GM23338 (cell line): ENCODE measurements around the gene PORCN. TPM values are rescaled to one million over a fixed set of nuclear protein-coding genes. Genes with fewer than 3 reads are reported as not detected.

Source experiments
- ATAC-seq: fragments of 200-7000 bp; cut with Tn5 transposase; 3 replicates; pipeline ENCODE4 v1.9.1; 2020
- DNase-seq: peaks from one replicate; pipeline ENCODE4 v3.0.0-alpha.2; 2015; ENCODE audit warnings: low spot score
- H2AFZ ChIP-seq: fragments of 200-600 bp; sonication (generic); 2 replicates; pipeline ENCODE4 v1.8.0; 2016; ENCODE audit warnings: antibody characterized with exemption, mild to moderate bottlenecking, moderate library complexity
- H3F3A ChIP-seq: fragments of 200-600 bp; sonication (generic); replicated peaks from 2 replicates; pipeline ENCODE4 v1.8.0; 2017; ENCODE audit warnings: antibody characterized with exemption, mixed run types, low read depth
- H3K27ac ChIP-seq: fragments of 200-600 bp; sonication (generic); 2 replicates; pipeline ENCODE4 v1.6.1; 2016; ENCODE audit warnings: low read depth
- H3K27me3 ChIP-seq: fragments of 200-600 bp; sonication (generic); 2 replicates; pipeline ENCODE4 v1.8.0; 2016; ENCODE audit warnings: mild to moderate bottlenecking, mixed run types, moderate library complexity; ENCODE audit not compliant: insufficient read depth
- H3K36me3 ChIP-seq: fragments of 200-600 bp; sonication (generic); 2 replicates; pipeline ENCODE4 v1.8.0; 2016; ENCODE audit warnings: mild to moderate bottlenecking; ENCODE audit not compliant: insufficient read depth
- H3K4me1 ChIP-seq: fragments of 200-600 bp; sonication (generic); 2 replicates; pipeline ENCODE4 v1.8.0; 2016; ENCODE audit warnings: mild to moderate bottlenecking, moderate library complexity; ENCODE audit not compliant: insufficient read depth
- H3K4me2 ChIP-seq: fragments of 200-600 bp; sonication (generic); 2 replicates; pipeline ENCODE4 v1.7.1; 2017; ENCODE audit warnings: mixed run types
- H3K4me3 ChIP-seq: fragments of 200-600 bp; sonication (generic); 2 replicates; pipeline ENCODE4 v1.6.1; 2016; ENCODE audit warnings: mixed run types
- H3K79me2 ChIP-seq: fragments of 200-600 bp; sonication (generic); replicated peaks from 2 replicates; pipeline ENCODE4 v1.8.0; 2017; ENCODE audit warnings: mild to moderate bottlenecking; ENCODE audit not compliant: insufficient read depth
- H3K9me2 ChIP-seq: fragments of 200-600 bp; sonication (generic); 2 replicates; pipeline ENCODE4 v1.8.0; 2017; ENCODE audit not compliant: insufficient read depth
- H4K20me1 ChIP-seq: fragments of 200-600 bp; sonication (generic); replicated peaks from 2 replicates; pipeline ENCODE4 v1.8.0; 2017; ENCODE audit warnings: mild to moderate bottlenecking; ENCODE audit not compliant: insufficient read depth
- H3K27ac Mint-ChIP-seq: 2 replicates; pipeline ENCODE4 v1.8.0; 2020; ENCODE audit warnings: inconsistent platforms, mild to moderate bottlenecking, moderate library complexity, mixed read lengths
- H3K27me3 Mint-ChIP-seq: 3 replicates; pipeline ENCODE4 v1.8.0; 2022; ENCODE audit warnings: low read depth, mild to moderate bottlenecking, moderate library complexity, mixed read lengths, inconsistent platforms; ENCODE audit not compliant: insufficient read depth, poor library complexity
- H3K36me3 Mint-ChIP-seq: 3 replicates; pipeline ENCODE4 v1.8.0; 2021; ENCODE audit warnings: low read depth, mild to moderate bottlenecking, inconsistent platforms, moderate library complexity, mixed read lengths
- H3K4me1 Mint-ChIP-seq: 3 replicates; pipeline ENCODE4 v1.8.0; 2020; ENCODE audit warnings: mild to moderate bottlenecking, inconsistent platforms, mixed read lengths
- H3K4me3 Mint-ChIP-seq: 3 replicates; pipeline ENCODE4 v1.8.0; 2021; ENCODE audit warnings: moderate library complexity, mild to moderate bottlenecking, inconsistent platforms, mixed read lengths
- H3K9me3 Mint-ChIP-seq: 3 replicates; pipeline ENCODE4 v1.8.0; 2020; ENCODE audit warnings: moderate library complexity, mild to moderate bottlenecking, inconsistent platforms, mixed read lengths
- CREB1 ChIP-seq: fragments of 250-450 bp; sonication (Bioruptor Pico); IDR thresholded peaks from 2 replicates; pipeline ENCODE4 v1.5.0; 2020; ENCODE audit warnings: low read depth, mild to moderate bottlenecking, moderate library complexity
- EZH2 ChIP-seq: fragments of 200-600 bp; sonication (generic); IDR thresholded peaks from one replicate; pipeline ENCODE4 v1.8.0; 2017; ENCODE audit warnings: antibody characterized with exemption, mild to moderate bottlenecking, low read depth; ENCODE audit not compliant: unreplicated experiment
- EZH2phosphoT487 ChIP-seq: fragments of 200-600 bp; sonication (generic); IDR thresholded peaks from one replicate; pipeline ENCODE4 v1.8.1; 2018; ENCODE audit warnings: antibody characterized with exemption; ENCODE audit not compliant: unreplicated experiment
- JUNB ChIP-seq: IDR thresholded peaks from one replicate; pipeline ENCODE4 v1.6.1; 2016; ENCODE audit warnings: antibody characterized with exemption; ENCODE audit not compliant: unreplicated experiment
- NANOG ChIP-seq: IDR thresholded peaks from 2 replicates; pipeline ENCODE4 v1.6.1; 2016; ENCODE audit warnings: antibody characterized with exemption, borderline replicate concordance
- POLR2AphosphoS5 ChIP-seq: IDR thresholded peaks from 2 replicates; pipeline ENCODE4 v1.6.1; 2016; ENCODE audit warnings: antibody characterized with exemption, low read depth
- REST ChIP-seq: IDR thresholded peaks from one replicate; pipeline ENCODE4 v1.6.1; 2018; ENCODE audit warnings: antibody characterized with exemption; ENCODE audit not compliant: unreplicated experiment
- STAT1 ChIP-seq: IDR thresholded peaks from one replicate; pipeline ENCODE4 v1.6.1; 2016; ENCODE audit warnings: antibody characterized with exemption; ENCODE audit not compliant: unreplicated experiment
- ZNF114 ChIP-seq: fragments of 250-450 bp; sonication (Bioruptor Pico); IDR thresholded peaks from 2 replicates; pipeline ENCODE4 v1.5.0; 2020; ENCODE audit warnings: mild to moderate bottlenecking, moderate library complexity
- ZNF331 ChIP-seq: fragments of 250-450 bp; sonication (Bioruptor Pico); IDR thresholded peaks from 2 replicates; pipeline ENCODE4 v1.5.0; 2020; ENCODE audit warnings: low read depth, mild to moderate bottlenecking, moderate library complexity
- polyA plus RNA-seq: library from polyadenylated mRNA; unstranded; fragments of >200 nt; fragmentation: Nextera tagmentation; extraction: Ambion mirVana; gene quantifications from 2 replicates; pipeline ENCODE4 v1.2.1, GENCODE V29; 2016
- total RNA-seq: library from RNA; depleted of rRNA; stranded (reverse); fragments of >200 nt; shearing (Covaris generic); gene quantifications from 2 replicates; pipeline ENCODE4 v1.2.3, GENCODE V29; 2014
- TF ChIP-seq, protein P1 (sequence below): IDR thresholded peaks from 2 replicates; pipeline ENCODE4 v1.6.1; 2016; ENCODE audit warnings: antibody characterized with exemption
- TF ChIP-seq, protein P2 (sequence below): fragments of 250-450 bp; sonication (Bioruptor Pico); IDR thresholded peaks from 2 replicates; pipeline ENCODE4 v1.5.0; 2020; ENCODE audit warnings: mild to moderate bottlenecking, moderate library complexity
- TF ChIP-seq, protein P3 (sequence below), 2 experiments: fragments of 200-600 bp in 1 of 2; sonication (generic) in 1 of 2; conservative IDR thresholded peaks; 2 replicates each; pipeline versions ENCODE4 v1.5.1 to v1.6.1; 2016 to 2017; ENCODE audit warnings: antibody characterized with exemption in 2 of 2, low read depth in 2 of 2, mild to moderate bottlenecking in 2 of 2, moderate library complexity in 1 of 2

PORCN gene
- total and polyA plus RNA-seq, 2 experiments from 2014 or later = 19.4 to 28.5 TPM

GRCh38 chrX:48530736-48531135 is 21.9 kb downstream of the PORCN start:
- Mint-ChIP-seq H3K4me1 (peaks cover 3% of the 10 kb centered on the region; the same call in 1 of the 3 replicates), H3K27ac (no peak overlapping the region), H3K4me3 (no peak overlapping the region), H3K36me3 (peaks cover 32% of the 10 kb centered on the region), H3K27me3 (no peaks in the 10 kb centered on the region), H3K9me3 (no peaks in the 10 kb centered on the region)
- ATAC-seq (no peak), DNase-seq (no peak)
- no peak overlapping the region for H3K4me2 ChIP-seq
- no peak overlapping the region for H3K4me3 ChIP-seq
- no peaks in the 10 kb centered on the region for H3K9me2 ChIP-seq
- no peak for TF ChIP-seq JUNB
- TF ChIP-seq, protein P1, sequence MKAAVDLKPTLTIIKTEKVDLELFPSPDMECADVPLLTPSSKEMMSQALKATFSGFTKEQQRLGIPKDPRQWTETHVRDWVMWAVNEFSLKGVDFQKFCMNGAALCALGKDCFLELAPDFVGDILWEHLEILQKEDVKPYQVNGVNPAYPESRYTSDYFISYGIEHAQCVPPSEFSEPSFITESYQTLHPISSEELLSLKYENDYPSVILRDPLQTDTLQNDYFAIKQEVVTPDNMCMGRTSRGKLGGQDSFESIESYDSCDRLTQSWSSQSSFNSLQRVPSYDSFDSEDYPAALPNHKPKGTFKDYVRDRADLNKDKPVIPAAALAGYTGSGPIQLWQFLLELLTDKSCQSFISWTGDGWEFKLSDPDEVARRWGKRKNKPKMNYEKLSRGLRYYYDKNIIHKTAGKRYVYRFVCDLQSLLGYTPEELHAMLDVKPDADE = no peak
- TF ChIP-seq EZH2phosphoT487 = no peak
- TF ChIP-seq EZH2 = no peak
- no peak for TF ChIP-seq POLR2AphosphoS5
- no peak for TF ChIP-seq NANOG
- TF ChIP-seq REST = no peak
- TF ChIP-seq, protein P2, sequence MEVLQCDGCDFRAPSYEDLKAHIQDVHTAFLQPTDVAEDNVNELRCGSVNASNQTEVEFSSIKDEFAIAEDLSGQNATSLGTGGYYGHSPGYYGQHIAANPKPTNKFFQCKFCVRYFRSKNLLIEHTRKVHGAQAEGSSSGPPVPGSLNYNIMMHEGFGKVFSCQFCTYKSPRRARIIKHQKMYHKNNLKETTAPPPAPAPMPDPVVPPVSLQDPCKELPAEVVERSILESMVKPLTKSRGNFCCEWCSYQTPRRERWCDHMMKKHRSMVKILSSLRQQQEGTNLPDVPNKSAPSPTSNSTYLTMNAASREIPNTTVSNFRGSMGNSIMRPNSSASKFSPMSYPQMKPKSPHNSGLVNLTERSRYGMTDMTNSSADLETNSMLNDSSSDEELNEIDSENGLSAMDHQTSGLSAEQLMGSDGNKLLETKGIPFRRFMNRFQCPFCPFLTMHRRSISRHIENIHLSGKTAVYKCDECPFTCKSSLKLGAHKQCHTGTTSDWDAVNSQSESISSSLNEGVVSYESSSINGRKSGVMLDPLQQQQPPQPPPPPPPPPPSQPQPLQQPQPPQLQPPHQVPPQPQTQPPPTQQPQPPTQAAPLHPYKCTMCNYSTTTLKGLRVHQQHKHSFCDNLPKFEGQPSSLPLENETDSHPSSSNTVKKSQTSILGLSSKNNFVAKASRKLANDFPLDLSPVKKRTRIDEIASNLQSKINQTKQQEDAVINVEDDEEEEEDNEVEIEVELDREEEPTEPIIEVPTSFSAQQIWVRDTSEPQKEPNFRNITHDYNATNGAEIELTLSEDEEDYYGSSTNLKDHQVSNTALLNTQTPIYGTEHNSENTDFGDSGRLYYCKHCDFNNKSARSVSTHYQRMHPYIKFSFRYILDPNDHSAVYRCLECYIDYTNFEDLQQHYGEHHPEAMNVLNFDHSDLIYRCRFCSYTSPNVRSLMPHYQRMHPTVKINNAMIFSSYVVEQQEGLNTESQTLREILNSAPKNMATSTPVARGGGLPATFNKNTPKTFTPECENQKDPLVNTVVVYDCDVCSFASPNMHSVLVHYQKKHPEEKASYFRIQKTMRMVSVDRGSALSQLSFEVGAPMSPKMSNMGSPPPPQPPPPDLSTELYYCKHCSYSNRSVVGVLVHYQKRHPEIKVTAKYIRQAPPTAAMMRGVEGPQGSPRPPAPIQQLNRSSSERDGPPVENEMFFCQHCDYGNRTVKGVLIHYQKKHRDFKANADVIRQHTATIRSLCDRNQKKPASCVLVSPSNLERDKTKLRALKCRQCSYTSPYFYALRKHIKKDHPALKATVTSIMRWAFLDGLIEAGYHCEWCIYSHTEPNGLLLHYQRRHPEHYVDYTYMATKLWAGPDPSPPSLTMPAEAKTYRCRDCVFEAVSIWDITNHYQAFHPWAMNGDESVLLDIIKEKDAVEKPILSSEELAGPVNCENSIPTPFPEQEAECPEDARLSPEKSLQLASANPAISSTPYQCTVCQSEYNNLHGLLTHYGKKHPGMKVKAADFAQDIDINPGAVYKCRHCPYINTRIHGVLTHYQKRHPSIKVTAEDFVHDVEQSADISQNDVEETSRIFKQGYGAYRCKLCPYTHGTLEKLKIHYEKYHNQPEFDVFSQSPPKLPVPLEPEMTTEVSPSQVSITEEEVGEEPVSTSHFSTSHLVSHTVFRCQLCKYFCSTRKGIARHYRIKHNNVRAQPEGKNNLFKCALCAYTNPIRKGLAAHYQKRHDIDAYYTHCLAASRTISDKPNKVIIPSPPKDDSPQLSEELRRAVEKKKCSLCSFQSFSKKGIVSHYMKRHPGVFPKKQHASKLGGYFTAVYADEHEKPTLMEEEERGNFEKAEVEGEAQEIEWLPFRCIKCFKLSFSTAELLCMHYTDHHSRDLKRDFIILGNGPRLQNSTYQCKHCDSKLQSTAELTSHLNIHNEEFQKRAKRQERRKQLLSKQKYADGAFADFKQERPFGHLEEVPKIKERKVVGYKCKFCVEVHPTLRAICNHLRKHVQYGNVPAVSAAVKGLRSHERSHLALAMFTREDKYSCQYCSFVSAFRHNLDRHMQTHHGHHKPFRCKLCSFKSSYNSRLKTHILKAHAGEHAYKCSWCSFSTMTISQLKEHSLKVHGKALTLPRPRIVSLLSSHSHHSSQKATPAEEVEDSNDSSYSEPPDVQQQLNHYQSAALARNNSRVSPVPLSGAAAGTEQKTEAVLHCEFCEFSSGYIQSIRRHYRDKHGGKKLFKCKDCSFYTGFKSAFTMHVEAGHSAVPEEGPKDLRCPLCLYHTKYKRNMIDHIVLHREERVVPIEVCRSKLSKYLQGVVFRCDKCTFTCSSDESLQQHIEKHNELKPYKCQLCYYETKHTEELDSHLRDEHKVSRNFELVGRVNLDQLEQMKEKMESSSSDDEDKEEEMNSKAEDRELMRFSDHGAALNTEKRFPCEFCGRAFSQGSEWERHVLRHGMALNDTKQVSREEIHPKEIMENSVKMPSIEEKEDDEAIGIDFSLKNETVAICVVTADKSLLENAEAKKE (CRISPR knock-in tag) = no peak
- TF ChIP-seq CREB1 = no peak
- TF ChIP-seq, protein P3, sequence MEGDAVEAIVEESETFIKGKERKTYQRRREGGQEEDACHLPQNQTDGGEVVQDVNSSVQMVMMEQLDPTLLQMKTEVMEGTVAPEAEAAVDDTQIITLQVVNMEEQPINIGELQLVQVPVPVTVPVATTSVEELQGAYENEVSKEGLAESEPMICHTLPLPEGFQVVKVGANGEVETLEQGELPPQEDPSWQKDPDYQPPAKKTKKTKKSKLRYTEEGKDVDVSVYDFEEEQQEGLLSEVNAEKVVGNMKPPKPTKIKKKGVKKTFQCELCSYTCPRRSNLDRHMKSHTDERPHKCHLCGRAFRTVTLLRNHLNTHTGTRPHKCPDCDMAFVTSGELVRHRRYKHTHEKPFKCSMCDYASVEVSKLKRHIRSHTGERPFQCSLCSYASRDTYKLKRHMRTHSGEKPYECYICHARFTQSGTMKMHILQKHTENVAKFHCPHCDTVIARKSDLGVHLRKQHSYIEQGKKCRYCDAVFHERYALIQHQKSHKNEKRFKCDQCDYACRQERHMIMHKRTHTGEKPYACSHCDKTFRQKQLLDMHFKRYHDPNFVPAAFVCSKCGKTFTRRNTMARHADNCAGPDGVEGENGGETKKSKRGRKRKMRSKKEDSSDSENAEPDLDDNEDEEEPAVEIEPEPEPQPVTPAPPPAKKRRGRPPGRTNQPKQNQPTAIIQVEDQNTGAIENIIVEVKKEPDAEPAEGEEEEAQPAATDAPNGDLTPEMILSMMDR (conservative IDR thresholded peaks at IDR 0.05; ENCODE audit: low read depth in 2 of 2) = no peak
- no peak for TF ChIP-seq ZNF114
- TF ChIP-seq ZNF331 (CRISPR knock-in tag) = no peak
- TF ChIP-seq STAT1 = no peak
- no peak overlapping the region for H3K27ac ChIP-seq
- H4K20me1 ChIP-seq = no peaks in the 10 kb centered on the region
- no peaks in the 10 kb centered on the region for H3K4me1 ChIP-seq
- no peaks in the 10 kb centered on the region for H3K79me2 ChIP-seq
- H3K36me3 ChIP-seq = no peaks in the 10 kb centered on the region; the same call in 1 of the 2 replicates
- H3K27me3 ChIP-seq = no peaks in the 10 kb centered on the region
- no peak overlapping the region for H2AFZ ChIP-seq
- H3F3A ChIP-seq = no peaks in the 10 kb centered on the region
